Chondrocyte (in vitro differentiated cells): ENCODE measurements around the gene CLEC19A. TPM values are rescaled to one million over a fixed set of nuclear protein-coding genes. Genes with fewer than 3 reads are reported as not detected.

ENCODE experiments used
- DNase-seq: peaks from one replicate; pipeline ENCODE4 v3.0.0; 2021; ENCODE audit warnings: mixed read lengths, low spot score
- H3K27ac Mint-ChIP-seq: one replicate; pipeline ENCODE4 v1.8.0; 2021; ENCODE audit warnings: mild to moderate bottlenecking, moderate library complexity, mixed read lengths; ENCODE audit not compliant: unreplicated experiment
- H3K27me3 Mint-ChIP-seq: 2 replicates; pipeline ENCODE4 v1.8.0; 2021; ENCODE audit warnings: low read depth, mixed read lengths
- H3K36me3 Mint-ChIP-seq: 2 replicates; pipeline ENCODE4 v1.8.0; 2021; ENCODE audit warnings: low read depth, mixed read lengths
- H3K4me1 Mint-ChIP-seq: 2 replicates; pipeline ENCODE4 v1.8.0; 2021; ENCODE audit warnings: low read depth, mild to moderate bottlenecking, mixed read lengths
- H3K4me3 Mint-ChIP-seq: one replicate; pipeline ENCODE4 v1.8.0; 2021; ENCODE audit warnings: mild to moderate bottlenecking, moderate library complexity, mixed read lengths; ENCODE audit not compliant: unreplicated experiment
- H3K9me3 Mint-ChIP-seq: 2 replicates; pipeline ENCODE4 v1.8.0; 2021; ENCODE audit warnings: low read depth, mixed read lengths
- CTCF ChIP-seq: fragments of 200-600 bp; sonication (generic); IDR thresholded peaks from 2 replicates; pipeline ENCODE4 v1.5.0; 2021; ENCODE audit warnings: antibody characterized with exemption, mild to moderate bottlenecking, moderate library complexity
- total RNA-seq: library from RNA; stranded (reverse); gene quantifications from 3 replicates; pipeline ENCODE4 v1.2.1, GENCODE V29; 2021

CLEC19A gene
- total RNA-seq, 1 donor from 2014 or later = not detected

- TF ChIP-seq CTCF = no peak
- no peaks in the 10 kb centered on the region for H3K9me3 Mint-ChIP-seq
- H3K4me1 Mint-ChIP-seq = no peaks in the 10 kb centered on the region
- DNase-seq = no peak
- no peak overlapping the region for H3K27ac Mint-ChIP-seq
- no peak overlapping the region for H3K4me3 Mint-ChIP-seq
- peaks cover 14% of the 10 kb centered on the region for H3K27me3 Mint-ChIP-seq
- H3K36me3 Mint-ChIP-seq = no peaks in the 10 kb centered on the region
Observed at GRCh38 chr16:19295393-19295792, 9.9 kb downstream of the CLEC19A start.

- DNase-seq = no peak
- Mint-ChIP-seq H3K4me3 (no peak overlapping the region), H3K27ac (no peak overlapping the region), H3K27me3 (peaks cover 11% of the 10 kb centered on the region), H3K4me1 (no peaks in the 10 kb centered on the region), H3K9me3 (no peaks in the 10 kb centered on the region), H3K36me3 (no peaks in the 10 kb centered on the region)
- TF ChIP-seq CTCF = no peak
Observed at GRCh38 chr16:19297454-19297853, 11.9 kb downstream of the CLEC19A start.

GRCh38 chr16:19299565-19299964 is 14.0 kb downstream of the CLEC19A start:
- Mint-ChIP-seq H3K27me3 (peaks cover under 1% of the 10 kb centered on the region), H3K27ac (no peak overlapping the region), H3K4me1 (no peaks in the 10 kb centered on the region), H3K9me3 (no peaks in the 10 kb centered on the region), H3K4me3 (no peak overlapping the region), H3K36me3 (no peaks in the 10 kb centered on the region)
- DNase-seq = no peak
- no peak for TF ChIP-seq CTCF

GRCh38 chr16:19301931-19302330 is 16.4 kb downstream of the CLEC19A start:
- TF ChIP-seq CTCF = no peak
- Mint-ChIP-seq H3K9me3 (no peaks in the 10 kb centered on the region), H3K27me3 (peaks cover 2% of the 10 kb centered on the region), H3K36me3 (no peaks in the 10 kb centered on the region), H3K4me1 (no peaks in the 10 kb centered on the region), H3K4me3 (no peak overlapping the region), H3K27ac (no peak overlapping the region)
- no peak for DNase-seq

- Mint-ChIP-seq H3K27me3 (peaks cover 2% of the 10 kb centered on the region), H3K4me3 (no peak overlapping the region), H3K9me3 (no peaks in the 10 kb centered on the region), H3K36me3 (no peaks in the 10 kb centered on the region), H3K27ac (no peak overlapping the region), H3K4me1 (no peaks in the 10 kb centered on the region)
- TF ChIP-seq CTCF = no peak
- no peak for DNase-seq
Observed at GRCh38 chr16:19304750-19305149, 19.2 kb downstream of the CLEC19A start.
